Right lobe of liver (tissue), 6 donors: ENCODE results near the gene FAM180A. TPM values are rescaled to one million over a fixed set of nuclear protein-coding genes. Genes with fewer than 3 reads are reported as not detected.
A peak's percentile ranks its signal among the peaks of the same experiment; 100 is the strongest.

Experiments
- ATAC-seq, 4 donors: fragments of 200-7000 bp; cut with Tn5 transposase; one replicate each; pipeline ENCODE4 v1.9.1; 2020; ENCODE audit warnings: mild to moderate bottlenecking in 4 of 4, moderate library complexity in 4 of 4
- DNase-seq, 3 donors: peaks; one replicate each; pipeline ENCODE4 v3.0.0-alpha.2; 2020
- H3K27ac ChIP-seq, 3 donors: fragments of 200-600 bp; one replicate each; pipeline ENCODE4 v1.8.0; 2022
- H3K27me3 ChIP-seq, 2 donors: fragments of 200-600 bp; one replicate each; pipeline ENCODE4 v1.8.0; 2022
- H3K36me3 ChIP-seq, 4 donors: fragments of 200-600 bp; sonication (generic) in 1 of 4; one replicate each; pipeline versions ENCODE4 v1.5.1 to v1.8.0; 2017 to 2022; ENCODE audit warnings: control low read depth in 1 of 4
- H3K4me1 ChIP-seq, 4 donors: fragments of 200-600 bp; sonication (generic) in 1 of 4; one replicate each; pipeline versions ENCODE4 v1.5.1 to v1.8.0; 2017 to 2022; ENCODE audit warnings: control low read depth in 1 of 4
- H3K4me3 ChIP-seq, 3 donors: fragments of 200-600 bp; one replicate each; pipeline ENCODE4 v1.8.0; 2022
- H3K9me3 ChIP-seq, 4 donors: fragments of 200-600 bp; sonication (generic) in 1 of 4; one replicate each; pipeline versions ENCODE4 v1.5.1 to v1.8.0; 2017 to 2022; ENCODE audit warnings: control low read depth in 1 of 4
- POLR2A ChIP-seq: fragments of 450-650 bp; IDR thresholded peaks from one replicate; pipeline ENCODE4 v1.6.1; 2017; ENCODE audit warnings: antibody characterized with exemption, mild to moderate bottlenecking
- WGBS: methylation state at CpG from one replicate; pipeline ENCODE4 v1.1.6; 2018; ENCODE audit warnings: low coverage, low lambda C conversion rate; ENCODE audit not compliant: insufficient coverage; ENCODE audit errors: missing lambda C conversion rate; 5-methylcytosine and 5-hydroxymethylcytosine counted together
- intact Hi-C, 2 donors: fragments of 100-400 bp; cut with DNase I; formaldehyde crosslinking; loops; one replicate each; pipeline versions ENCODE4 v1.11.2 to v1.14.1; 2022
- total RNA-seq, 6 experiments: library from RNA; depleted of rRNA in 2 of 6; stranded (reverse); fragments of >200 nt in 2 of 6; fragmentation: NEBNext Ultra II Directional in 3 of 6; extraction: Animal tissue kit (Norgen Biotek cat#: 25700) in 3 of 6; gene quantifications; one replicate each; pipeline versions ENCODE4 v1.1.0 to v1.2.4, GENCODE V29; 2016 to 2023
- TF ChIP-seq, protein P1 (sequence below), 4 donors: fragments of 200-600 bp in 3 of 4; fragments of 450-650 bp in 1 of 4; IDR thresholded peaks; one replicate each; pipeline versions ENCODE4 v1.5.1 to v1.8.0; 2016 to 2022; ENCODE audit warnings: antibody characterized with exemption in 4 of 4, mild to moderate bottlenecking in 2 of 4
- donor health status: DM: no; HTN: yes; CAD: no.
- donor health status: DM: no; HTN: no; CAD: no.
- donor health status: DM: no; HTN: no; CAD: no.
- donor health status: DM: no; HTN: yes; CAD: no.
- donor health status: DM: no; HTN: yes; CAD: no.

FAM180A gene
- total RNA-seq, 6 experiments from 2014 or later: 2.8 to 14.9 (median 6.4) TPM

DNA sequence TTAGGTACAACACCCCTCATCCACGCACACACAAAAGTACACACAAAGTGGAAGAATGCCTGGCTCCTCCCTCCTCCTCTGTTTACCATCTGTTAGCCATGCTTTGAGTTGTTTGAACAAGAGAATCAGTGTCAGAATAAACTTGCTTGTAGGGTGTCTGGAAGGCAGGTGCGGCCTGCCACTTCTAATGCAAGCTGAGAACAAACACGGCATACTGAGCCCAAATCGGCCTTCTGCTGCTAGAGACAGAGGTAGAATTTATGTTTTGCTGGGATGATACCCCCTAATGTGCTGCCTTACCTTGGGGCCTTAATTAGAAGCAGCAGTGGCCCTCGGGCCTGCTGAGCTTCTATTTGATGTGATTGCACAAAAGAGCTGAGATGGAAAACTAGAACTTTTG lies 24.9 kb upstream of the FAM180A start:
- intact Hi-C loops: no loop called here
- ATAC-seq (peak in 1 of 4 donors; percentile 52), DNase-seq (no peak)
- WGBS: 52% methylated on average over 5 of the region's 5 CpGs
- Histone ChIP-seq H3K4me3 (no peak overlapping the region), H3K27ac (no peak overlapping the region), H3K9me3 (no peaks in the 10 kb centered on the region), H3K36me3 (no peaks in the 10 kb centered on the region), H3K4me1 (no peaks in the 10 kb centered on the region), H3K27me3 (no peaks in the 10 kb centered on the region)
- TF ChIP-seq, protein P1, sequence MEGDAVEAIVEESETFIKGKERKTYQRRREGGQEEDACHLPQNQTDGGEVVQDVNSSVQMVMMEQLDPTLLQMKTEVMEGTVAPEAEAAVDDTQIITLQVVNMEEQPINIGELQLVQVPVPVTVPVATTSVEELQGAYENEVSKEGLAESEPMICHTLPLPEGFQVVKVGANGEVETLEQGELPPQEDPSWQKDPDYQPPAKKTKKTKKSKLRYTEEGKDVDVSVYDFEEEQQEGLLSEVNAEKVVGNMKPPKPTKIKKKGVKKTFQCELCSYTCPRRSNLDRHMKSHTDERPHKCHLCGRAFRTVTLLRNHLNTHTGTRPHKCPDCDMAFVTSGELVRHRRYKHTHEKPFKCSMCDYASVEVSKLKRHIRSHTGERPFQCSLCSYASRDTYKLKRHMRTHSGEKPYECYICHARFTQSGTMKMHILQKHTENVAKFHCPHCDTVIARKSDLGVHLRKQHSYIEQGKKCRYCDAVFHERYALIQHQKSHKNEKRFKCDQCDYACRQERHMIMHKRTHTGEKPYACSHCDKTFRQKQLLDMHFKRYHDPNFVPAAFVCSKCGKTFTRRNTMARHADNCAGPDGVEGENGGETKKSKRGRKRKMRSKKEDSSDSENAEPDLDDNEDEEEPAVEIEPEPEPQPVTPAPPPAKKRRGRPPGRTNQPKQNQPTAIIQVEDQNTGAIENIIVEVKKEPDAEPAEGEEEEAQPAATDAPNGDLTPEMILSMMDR (IDR thresholded peaks at IDR 0.05): no peak
- TF ChIP-seq POLR2A: no peak

DNA sequence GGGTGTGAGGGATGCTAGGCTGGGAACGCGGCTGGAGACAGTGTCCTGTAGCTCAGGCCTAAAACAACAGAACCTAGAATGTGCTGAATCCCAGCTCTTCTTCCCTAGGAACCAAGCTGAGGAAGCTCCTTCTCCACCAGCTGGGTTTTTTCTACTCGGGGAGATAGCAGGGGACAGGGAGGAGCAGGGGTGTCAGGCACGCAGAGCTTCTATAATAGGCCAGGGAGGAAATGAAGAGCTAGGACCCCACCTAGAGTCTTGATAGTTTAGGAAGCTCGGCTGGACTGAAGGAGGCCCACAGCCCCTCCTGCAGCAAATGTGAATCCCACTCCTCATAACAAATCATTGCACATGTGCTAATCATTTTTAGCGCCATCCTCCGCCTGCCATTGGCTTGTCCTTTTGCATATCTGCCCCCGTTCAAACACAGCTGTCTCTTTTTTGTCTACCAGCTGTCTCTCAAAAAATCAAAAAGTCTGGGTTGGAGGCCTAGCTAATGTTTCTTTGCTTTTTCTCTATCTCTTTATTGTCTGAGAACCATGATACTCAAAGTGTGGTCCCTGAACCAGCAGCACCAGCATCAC lies 24.1 kb upstream of the FAM180A start:
- ATAC-seq (peak in 3 of 4 donors; percentile 23 to 47 (median 40)), DNase-seq (no peak)
- H3K36me3 ChIP-seq: no peaks in the 10 kb centered on the region
- H3K4me1 ChIP-seq: no peaks in the 10 kb centered on the region
- H3K9me3 ChIP-seq: no peaks in the 10 kb centered on the region
- whole genome bisulfite sequencing: 70% methylated on average over 6 of the region's 8 CpGs
- TF ChIP-seq, protein P1 (IDR thresholded peaks at IDR 0.05): no peak
- no peak for TF ChIP-seq POLR2A
- intact Hi-C loops: no loop called here
- no peak overlapping the region for H3K27ac ChIP-seq
- no peak overlapping the region for H3K4me3 ChIP-seq
- H3K27me3 ChIP-seq: no peaks in the 10 kb centered on the region

DNA sequence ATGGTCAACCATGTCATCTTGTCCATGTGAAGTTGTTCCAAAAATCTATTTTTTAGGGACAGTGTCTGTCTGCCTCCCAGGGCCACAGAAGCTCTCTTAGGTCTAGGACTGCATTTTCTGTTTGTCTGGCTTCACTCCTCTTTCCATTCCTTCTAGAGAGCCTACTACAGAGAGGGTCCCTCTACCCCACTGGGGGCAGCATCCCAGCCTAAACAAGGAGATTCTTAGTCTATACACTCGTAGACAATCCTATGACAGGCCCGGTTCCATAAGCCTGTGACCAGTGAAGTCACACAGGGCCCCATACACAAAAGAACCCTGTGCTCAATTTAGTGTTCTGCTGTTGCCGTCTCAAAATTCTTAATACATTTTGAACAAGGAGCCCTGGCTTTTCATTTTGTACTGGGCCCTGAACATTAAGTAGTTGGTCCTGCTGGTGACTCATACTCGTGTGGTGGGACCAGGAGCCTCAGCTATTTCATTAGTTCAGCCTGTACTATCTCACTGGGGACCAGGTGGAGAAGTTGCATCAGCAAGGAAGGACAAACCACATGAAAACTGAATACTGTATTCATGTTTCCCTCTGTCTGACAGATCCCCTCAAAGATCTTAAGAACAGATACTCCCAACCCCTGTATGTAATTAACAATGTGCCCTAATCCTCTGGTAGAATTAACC lies 23.5 kb upstream of the FAM180A start:
- no peak for TF ChIP-seq POLR2A
- TF ChIP-seq, protein P1 (IDR thresholded peaks at IDR 0.05): no peak
- Histone ChIP-seq H3K36me3 (no peaks in the 10 kb centered on the region), H3K27ac (no peak overlapping the region), H3K4me3 (no peak overlapping the region), H3K9me3 (no peaks in the 10 kb centered on the region), H3K27me3 (no peaks in the 10 kb centered on the region), H3K4me1 (no peaks in the 10 kb centered on the region)
- DNase-seq: no peak
- ATAC-seq: no peak
- intact Hi-C loops: no loop called here
- WGBS: 54% methylated on average over 4 of the region's 4 CpGs

DNA sequence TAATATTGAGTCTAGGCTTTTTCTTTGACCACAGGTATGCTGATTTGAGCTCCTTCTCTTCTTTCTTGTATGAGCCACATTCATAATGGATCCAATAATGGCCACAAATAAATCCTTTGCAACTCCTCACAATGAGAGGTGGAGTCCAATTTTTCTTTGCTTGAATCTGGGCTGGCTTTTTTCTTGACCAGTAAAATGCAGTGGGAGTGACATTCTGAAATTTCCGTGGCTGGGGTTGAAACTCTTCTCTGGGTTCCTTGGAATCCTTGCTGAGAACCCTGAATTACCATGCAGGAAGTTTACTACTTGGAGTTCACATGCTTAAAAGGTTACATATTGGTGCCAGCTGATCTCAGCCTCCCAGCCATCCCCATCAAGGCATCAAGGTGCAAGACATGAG lies 22.4 kb upstream of the FAM180A start:
- ATAC-seq (no peak), DNase-seq (no peak)
- Histone ChIP-seq H3K36me3 (no peaks in the 10 kb centered on the region), H3K27me3 (no peaks in the 10 kb centered on the region), H3K27ac (no peak overlapping the region), H3K4me1 (no peaks in the 10 kb centered on the region), H3K9me3 (no peaks in the 10 kb centered on the region), H3K4me3 (no peak overlapping the region)
- 47% methylated on average over 1 of the region's 1 CpG for WGBS
- intact Hi-C loops: no loop called here
- no peak for TF ChIP-seq POLR2A
- TF ChIP-seq, protein P1 (IDR thresholded peaks at IDR 0.05): no peak
